HG03175 (cell line): ENCODE data around the gene HLCS.

ENCODE experiments used
- ATAC-seq: cut with Tn5 transposase; IDR thresholded peaks from one replicate; pipeline ENCODE4 v1.9.1; 2021; ENCODE audit warnings: mild to moderate bottlenecking, moderate library complexity; ENCODE audit not compliant: unreplicated experiment

Gene HLCS

GRCh38 chr21:36749935-36750575 lies 216.4 kb downstream of the HLCS start:
- no peak for ATAC-seq

- no peak for ATAC-seq
These were observed 218.6 kb downstream of the HLCS start for GRCh38 chr21:36747815-36748383.

GRCh38 chr21:36747041-36747814 lies 219.2 kb downstream of the HLCS start:
- no peak for ATAC-seq

GRCh38 chr21:36745459-36745858 lies 221.0 kb downstream of the HLCS start:
- ATAC-seq, result no peak

GRCh38 chr21:36744560-36745231 lies 221.8 kb downstream of the HLCS start:
- no peak for ATAC-seq

GRCh38 chr21:36744190-36744559 lies 222.3 kb downstream of the HLCS start:
- no peak for ATAC-seq

GRCh38 chr21:36743446-36743845 lies 223.0 kb downstream of the HLCS start:
- no peak for ATAC-seq

GRCh38 chr21:36743008-36743407 lies 223.5 kb downstream of the HLCS start:
- no peak for ATAC-seq

GRCh38 chr21:36741506-36741905 lies 225.0 kb downstream of the HLCS start:
- no peak for ATAC-seq

- ATAC-seq, result no peak
These were observed 227.9 kb downstream of the HLCS start for GRCh38 chr21:36738489-36739126.

- no peak for ATAC-seq
These were observed 230.6 kb downstream of the HLCS start for GRCh38 chr21:36735724-36736320.

GRCh38 chr21:36735201-36735515 lies 231.3 kb downstream of the HLCS start:
- no peak for ATAC-seq

- no peak for ATAC-seq
These were observed 231.9 kb downstream of the HLCS start for GRCh38 chr21:36734367-36735200.

- no peak for ATAC-seq
These were observed 232.6 kb downstream of the HLCS start for GRCh38 chr21:36733857-36734256.

GRCh38 chr21:36732761-36733160 lies 233.7 kb downstream of the HLCS start:
- no peak for ATAC-seq

- ATAC-seq, result no peak
These were observed 234.3 kb downstream of the HLCS start for GRCh38 chr21:36732217-36732616.

GRCh38 chr21:36730291-36731281 lies 235.9 kb downstream of the HLCS start:
- no peak for ATAC-seq

- ATAC-seq, result no peak
These were observed 237.0 kb downstream of the HLCS start for GRCh38 chr21:36729310-36729970.
